CMK (cell line): ENCODE data around the gene TFPI.

Experiments
- DNase-seq: peaks from one replicate; pipeline ENCODE4 v3.0.0-alpha.2; 2010; ENCODE audit warnings: low read depth

TFPI gene

DNA sequence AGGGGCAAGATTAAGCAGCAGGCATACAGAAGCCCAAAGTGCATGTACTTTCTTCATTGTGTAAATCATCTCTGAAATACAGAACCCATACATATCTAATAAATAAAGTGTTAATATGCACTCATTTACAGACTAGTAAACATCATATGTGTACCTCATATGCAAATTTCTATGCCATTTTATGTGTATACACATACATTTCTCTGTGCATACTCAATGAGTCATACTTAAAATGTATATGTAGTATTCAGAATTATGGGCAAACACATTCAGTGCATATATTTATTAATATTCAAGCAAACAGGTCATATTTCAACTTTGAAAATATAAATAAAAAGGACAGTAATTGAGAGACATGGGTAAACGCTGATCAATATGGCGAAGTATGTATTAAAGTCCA, 50.5 kb downstream of the TFPI start:
- no peak for DNase-seq

DNA sequence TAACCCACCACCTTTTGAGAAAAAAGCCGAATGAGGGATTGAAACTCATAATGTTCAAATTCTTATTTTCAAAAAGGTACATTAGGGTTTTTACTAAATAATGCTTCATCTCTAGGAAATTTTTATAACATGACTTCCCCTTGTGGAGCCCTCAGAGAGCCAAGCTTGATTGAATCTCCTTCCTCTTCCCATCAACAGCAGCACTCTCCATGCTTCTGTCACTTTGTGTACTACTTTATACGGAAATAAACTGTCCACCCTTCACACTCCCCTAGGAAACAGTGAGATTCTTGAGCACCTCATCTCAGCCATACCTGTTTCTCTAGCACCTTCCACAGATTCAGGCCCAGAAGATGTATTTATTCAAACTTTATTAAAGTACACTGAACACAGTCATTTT, 51.8 kb downstream of the TFPI start:
- no peak for DNase-seq

DNA sequence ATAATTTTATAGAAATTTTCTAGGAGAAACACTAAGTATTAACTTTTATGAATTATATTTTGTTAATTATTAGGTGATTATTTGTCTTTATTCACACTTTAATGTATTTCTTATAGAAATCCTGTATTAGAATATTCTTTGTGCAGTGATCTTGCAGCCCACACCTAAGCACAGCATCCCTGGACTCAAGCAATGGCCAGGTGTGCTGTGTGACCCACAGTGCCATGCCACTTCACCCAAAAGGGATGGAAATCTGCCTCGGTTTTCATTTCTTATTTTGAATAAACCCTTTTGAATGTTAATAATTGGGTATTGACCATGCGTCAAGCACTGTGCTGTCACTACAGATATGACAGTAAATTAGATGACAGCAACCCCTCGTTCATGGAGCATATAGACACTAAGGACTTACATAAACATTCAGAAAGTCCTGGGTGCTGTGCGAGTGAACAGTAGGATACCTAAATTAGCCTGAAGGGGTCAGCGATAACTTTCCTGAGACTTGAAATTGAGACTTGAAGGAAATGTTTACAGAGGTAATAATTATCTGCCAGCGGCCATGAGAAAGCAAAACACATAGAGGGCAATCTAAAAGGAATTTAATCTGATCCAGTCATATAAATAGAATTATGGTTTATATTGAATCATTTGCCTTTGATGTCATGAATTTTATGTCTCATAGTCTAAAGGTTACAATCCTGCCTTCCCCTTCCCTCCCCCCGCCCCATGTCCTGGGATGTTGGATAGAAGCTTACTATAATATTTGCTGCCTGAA, 53.5 kb downstream of the TFPI start:
- no peak for DNase-seq

DNA sequence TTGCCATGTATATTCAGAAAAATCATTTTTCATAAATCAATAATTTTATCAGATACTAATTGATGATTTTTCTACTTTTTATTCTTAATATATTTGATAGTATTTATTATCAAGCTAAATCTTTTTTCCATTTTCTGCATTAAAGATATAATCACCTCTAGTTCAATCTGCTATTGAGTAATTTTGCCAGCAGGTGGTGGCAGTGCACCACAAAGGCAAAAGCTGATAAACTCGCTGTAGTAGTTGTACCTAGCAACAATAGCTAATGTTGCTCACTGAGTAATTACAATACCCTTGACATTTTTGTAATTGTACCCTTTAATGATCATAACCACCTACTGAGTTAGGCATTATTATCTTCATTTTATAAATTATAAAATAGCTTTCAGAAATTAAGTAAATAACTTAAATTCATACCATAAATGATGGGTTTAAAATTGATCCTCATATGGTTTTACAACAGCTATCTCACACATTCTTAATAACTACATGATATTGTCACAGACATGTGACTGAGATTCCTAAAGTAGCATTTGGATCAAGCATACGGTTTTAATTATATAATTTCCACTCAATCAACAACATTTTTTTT, 54.2 kb downstream of the TFPI start:
- no peak for DNase-seq

DNA sequence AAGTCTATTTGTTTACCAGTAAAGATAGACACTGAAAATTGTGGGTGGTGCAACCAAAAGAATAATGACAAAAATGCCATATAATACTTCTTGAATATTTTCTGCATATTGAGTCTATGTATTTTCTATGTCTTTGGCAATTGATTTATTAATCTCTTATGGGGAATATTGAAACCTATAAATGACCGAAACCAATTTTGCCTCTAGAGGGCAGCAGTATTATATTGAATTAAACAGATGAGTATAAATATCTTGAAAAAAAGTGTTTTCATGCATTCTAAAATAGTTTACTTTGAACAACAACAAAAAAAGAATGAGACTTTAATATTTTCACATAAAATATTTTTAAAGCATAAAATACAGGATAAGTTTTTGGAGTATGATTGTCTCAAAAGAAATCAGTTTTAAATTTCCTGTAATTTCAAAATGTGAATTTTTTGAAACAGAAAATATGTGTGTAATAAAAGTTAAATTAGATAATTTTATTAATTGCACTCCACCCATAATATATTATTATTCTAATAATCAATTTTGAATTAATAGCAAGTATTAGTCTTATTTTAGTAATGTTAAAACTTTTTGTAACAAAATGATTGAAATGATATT, 56.3 kb downstream of the TFPI start:
- no peak for DNase-seq

DNA sequence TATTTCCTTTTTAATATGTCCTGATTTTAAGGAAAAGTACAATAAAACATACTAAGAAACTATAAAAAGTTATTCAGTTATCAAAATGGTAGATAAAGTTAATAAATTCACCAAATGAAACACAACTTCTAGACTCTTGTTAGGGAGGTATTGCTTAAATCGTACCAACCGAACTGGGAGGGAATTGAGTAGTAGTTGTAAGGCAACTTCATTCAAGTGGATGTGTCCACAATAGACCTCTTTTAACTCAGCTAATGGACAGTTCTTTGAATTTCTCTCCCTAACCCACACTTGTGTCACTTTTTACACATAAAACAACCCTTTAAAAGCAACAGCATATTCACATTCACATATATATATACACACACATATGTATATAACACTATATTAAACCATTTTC, 57.1 kb downstream of the TFPI start:
- DNase-seq, result no peak

DNA sequence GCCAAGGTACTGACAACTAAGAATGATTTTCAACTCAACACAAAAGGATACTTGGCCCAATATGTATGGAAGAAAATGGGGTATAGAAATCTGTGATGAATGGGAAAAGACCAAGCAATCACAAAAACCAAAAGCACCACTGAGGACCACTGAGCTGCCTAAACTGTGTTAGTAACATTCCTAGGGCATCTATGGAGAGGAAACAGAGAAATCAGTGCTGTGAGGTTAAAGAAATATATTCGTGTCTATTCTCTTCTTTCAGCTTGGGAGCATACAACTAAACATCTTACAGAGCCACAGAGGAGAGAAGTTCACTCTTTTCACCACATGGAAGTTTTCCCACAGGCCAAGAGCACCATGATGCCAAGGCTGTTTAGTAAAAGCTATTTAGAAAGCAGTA, 58.9 kb downstream of the TFPI start:
- DNase-seq, result no peak

DNA sequence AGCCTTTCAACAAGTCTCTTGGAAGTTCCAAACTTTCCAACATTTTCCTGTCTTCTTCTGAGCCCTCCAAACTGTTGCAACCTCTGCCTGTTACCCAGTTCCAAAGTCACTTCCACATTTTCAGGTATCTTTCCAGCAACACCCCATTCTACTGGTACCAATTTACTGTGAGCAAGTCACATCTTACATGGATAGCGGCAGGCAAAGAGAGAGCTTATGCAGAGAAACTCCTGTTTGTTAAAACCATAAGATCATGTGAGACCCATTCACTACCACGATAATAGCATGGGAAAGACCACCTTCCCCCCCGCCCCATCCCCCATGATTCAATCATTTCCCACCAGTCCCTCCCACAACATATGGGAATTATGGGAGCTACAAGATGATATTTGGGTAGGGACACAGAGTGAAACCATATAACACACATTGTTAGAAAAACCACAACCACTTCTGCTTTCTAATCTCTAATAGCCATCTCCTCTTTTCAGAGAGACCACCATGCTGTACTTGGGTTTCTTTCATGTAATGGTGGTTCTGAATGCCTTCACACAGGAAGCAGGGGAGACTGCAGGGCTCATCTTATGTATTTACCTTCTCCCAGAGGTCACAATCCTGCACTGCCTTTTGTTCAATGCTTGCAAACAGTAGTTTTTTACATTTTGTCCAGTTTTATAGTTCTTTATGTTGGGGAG, 60.2 kb downstream of the TFPI start:
- no peak for DNase-seq

DNA sequence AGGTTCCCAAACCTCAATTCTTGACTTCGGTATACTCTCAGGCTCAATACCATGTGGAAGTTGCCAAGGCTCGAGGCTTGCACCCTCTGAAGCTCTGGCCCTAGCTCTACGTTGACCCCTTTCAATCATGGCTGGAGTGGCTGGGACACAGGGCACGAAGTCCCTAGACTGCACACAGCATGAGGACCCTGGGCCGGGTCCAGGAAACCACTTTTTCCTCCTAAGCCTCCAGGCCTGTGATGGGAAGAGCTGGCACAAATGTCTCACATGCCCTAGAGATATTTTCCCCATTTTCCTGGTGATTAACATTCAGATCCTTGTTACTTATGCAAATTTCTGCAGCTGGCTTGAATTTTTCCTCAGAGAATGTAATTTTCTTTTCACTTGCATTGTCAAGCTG, 61.1 kb downstream of the TFPI start:
- DNase-seq, result no peak

DNA sequence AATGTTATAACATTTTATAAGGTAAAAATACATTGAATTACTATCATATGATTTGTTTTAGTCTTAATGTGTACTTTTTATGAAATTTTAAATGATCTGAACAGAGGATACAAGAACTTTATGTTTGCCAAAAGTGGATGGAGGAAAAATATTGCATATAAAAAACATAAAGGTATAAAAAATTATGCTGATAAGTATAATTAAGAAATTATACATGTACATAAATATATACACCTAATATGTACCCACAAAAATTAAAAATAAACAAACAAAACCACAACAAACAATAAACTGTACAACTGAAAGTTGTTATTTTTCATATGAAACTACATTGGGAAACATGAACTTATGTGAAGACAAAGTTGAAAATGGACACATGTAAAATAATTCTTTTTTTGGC, 68.0 kb downstream of the TFPI start:
- DNase-seq, result no peak

DNA sequence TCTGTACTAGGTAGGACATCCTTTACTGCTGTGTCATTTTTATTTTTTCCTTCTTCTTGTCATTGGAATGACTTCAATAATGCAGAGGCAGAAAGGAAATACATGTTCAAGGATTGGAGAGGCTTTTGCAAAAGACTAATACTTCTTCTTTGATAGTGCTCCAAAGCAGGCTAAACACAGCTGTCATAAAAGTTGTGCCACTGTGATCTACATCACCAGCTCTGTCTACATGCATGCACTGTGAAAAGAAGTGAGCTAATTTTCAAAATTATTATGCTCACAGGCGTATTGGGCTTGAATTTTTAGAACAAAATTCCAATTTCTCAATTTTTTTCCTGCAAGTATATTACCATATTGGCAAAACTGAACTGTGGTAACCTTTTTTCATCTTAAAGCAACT, 68.7 kb downstream of the TFPI start:
- no peak for DNase-seq

DNA sequence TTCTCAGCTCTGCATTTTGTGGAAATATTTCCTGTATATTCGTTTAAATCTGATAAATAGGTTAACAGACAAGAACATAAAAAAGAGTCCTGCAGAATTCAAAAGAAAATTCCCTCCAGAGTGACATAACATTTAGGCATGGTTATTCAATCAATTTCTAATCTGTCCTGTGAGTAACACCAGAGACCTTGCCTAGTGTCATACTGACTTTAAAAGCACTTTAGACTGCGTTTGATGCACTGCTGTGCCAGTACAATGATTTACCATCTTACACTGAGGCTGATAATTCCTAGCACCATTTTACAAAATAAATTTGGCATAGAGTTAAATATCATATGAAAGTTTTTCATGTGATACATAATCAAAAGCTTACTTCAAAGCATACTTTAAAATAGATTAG, 70.7 kb downstream of the TFPI start:
- no peak for DNase-seq

DNA sequence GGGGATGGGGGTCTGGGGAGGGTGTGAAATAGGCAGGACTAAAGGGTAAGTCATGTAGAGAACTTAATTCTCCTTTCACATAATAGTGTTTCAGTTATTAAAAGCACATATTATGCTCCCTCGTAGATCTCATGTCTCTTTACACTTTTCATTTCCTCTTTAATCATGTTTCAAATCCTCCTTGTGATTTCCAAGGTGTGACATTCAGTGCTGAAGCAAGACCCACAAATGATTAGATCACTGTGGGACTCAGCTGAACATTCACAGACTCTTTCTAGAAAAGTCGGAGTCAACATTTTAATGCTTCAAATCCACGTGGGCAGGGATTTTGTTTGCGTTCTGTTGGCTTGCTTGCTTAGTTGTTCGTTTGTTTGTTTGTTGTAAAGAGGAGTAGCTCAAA, 71.4 kb downstream of the TFPI start:
- no peak for DNase-seq

DNA sequence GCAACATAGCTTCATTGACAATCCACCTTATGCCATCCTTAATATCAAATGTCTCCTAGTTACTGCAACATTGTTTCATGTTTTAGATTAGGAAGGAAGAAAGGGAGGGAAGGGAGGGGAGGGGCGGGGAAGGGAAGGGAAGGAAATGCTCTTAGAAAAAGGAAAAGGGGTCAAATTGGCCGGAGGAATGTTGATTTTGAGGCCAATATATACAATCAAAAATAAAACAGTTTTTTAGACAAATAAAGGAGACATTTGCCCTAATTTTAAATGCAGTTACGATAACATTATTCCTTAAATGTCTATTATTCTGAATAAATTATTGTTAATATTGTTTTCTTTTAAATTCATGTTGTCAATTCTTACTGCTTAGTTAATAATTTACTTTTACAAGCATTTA, 72.7 kb downstream of the TFPI start:
- no peak for DNase-seq

DNA sequence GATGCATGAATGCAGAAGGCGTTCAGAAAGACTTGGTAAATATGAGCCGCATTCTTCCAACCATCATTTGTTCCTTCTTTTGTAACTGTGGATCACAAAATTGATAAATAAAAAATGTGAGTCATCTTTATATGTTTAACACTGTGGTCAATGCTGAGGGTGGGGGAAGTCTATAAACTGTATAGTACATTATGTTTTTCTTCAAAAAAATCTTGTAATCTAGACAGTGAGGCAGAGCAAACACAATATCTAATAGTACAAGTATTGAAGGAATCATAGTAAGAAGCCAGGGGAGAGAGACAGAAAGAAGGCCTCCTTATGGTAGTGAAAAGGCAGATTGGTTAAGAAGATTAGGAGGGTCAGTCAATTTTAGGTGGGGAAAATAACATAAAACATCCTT, 75.5 kb downstream of the TFPI start:
- DNase-seq, result no peak

DNA sequence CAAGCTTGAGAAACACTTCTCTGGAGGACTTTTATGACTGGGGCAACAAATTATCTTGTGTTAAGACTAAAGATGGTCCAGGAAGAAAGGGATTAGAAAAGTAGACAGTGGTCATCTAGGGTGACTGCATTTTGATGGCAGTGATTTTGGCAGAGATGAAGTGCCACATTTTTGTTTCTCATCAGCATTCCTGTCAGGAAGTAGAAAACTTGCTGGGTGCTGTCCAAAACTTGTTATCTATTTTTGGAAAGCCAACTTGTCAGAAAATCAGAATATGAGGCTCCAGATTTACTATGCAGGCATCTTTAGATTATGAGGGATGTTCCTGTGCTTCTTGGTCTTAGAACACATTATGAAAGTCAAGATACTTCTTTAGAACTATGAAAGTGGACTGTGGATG, 77.2 kb downstream of the TFPI start:
- DNase-seq, result no peak

DNA sequence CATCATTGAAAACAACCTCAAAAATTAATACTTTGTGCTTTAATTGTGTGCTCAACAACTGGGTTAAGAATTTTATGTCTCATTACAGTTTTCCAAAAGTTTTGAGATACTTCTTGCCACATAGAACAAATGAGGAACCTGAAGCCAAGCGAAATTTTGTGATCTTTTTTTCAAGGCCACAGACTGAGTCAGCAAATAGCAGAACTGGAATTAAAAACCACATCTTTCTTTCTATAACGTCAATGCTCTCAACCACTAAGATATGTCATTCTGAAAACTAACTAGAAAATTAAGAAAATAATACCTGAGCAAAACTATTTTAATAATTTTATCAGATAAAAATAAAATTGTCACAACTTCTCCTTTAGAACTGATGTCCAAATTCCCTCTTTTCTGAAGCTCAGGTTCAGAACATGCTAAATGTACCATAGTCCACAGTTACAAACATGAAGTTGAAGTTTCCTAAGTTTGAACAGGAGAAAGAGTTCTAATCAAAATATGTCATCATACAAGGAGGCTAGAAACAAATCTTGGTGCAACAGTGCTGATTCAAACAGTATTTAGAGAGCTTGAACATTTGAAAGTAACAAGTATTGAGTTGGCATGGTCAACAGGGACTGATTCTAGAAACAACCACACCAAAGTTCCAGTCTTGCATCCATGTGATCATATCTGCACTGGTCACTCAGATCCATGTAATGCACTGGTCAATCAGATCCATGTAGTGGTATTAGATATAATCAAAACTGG, 78.6 kb downstream of the TFPI start:
- no peak for DNase-seq

DNA sequence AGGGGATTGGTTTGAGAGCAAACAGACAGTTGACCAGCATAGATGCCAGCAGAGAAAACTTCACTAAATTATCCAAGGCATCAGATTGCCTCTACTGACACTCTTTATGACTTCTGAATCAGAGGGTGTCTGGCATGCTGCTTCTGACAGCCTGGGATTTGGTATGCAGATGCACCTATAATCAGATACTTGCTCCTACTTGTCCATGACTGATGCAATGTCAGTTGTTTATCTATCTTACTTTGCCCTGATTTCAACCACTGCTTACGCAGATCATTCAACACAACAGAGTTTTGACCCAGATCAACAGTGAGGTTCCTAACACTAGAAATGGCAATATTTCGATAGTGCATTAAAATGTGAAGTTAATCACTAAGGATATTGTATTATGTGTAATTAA, 83.5 kb downstream of the TFPI start:
- DNase-seq, result no peak

DNA sequence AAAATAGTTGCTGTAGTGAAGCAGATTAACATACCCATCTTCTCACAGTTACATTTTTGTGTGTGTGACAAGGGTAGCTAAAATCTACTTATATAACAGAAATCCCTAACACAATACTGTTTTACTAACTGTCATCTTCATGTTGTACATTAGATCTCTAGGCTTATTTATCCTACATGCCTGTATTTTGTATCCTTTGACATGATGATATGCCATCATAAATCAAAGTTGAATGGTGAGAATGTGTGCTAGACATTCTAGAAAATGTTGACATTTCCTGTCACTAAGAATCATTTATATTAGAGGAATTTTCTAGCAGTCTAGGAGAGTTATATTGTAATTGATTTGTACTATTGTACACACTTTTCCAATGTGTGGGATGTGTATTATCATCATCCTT, 84.7 kb downstream of the TFPI start:
- DNase-seq, result no peak

DNA sequence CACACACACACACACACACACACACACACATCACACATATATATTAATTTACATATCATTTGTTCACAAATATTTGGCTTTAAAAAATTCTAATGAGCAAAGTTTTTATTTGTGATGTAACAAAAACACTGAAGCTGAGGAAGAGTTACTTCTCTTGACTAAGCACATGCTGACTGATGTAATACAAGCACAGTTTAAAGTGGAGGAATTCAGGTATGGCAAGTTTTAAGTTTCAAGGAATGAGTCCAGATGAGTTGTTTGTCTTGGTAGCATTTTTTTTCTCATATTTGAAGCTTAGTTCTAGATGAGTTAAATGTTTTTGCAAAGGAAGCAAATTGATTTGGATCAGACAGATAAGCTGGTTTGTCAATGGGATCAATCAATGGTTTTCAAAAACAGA, 86.0 kb downstream of the TFPI start:
- DNase-seq, result no peak

DNA sequence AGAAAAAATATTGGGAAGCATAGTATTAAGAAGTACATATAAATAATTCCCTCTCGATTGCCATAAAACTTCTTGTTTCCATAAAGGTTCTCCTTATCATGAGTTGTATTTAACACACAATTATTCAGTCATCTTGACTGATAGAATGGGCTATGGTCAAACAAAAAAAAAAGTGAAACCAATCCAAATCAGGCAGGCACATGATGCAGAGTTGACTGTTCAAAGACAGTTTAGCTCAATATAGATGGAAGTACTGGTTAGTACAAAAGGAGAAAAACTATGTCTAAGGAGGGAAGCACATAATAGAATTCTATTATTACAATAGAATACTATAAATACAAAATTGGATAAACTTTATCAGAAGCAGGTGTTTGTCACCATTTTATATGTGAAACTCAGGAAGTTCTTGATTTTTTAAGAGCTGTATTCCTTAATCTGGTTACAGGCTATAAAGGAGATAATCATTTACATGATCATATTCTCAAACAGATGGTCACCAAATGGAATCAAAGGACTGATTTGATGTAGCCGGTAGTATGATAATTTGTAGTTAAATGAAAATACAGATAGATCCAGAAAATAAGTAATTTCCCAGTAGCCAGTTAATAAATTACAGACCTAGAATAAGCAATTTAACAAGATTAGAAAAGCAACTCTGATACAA, 88.0 kb downstream of the TFPI start:
- DNase-seq, result no peak

DNA sequence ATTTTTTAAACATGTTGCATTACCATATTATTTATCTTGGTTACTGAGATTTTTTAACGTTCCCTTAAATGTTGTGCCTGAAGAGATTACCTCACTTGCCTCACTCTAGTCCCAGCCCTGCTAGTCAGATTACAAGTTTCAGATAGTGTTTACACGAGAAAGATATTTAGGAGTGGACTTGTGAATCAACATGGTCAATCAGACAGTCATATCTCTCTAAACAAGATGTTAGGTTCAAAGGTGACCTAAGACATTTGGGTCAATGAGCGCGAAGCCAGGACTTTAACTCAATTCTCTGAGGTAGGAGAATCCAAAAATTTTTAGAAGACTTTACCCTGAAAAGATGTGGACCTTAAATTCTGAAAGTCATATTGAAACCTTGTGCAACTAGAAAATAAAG, 91.4 kb downstream of the TFPI start:
- no peak for DNase-seq
